Ishikawa (cell line): Measurements from ENCODE around the gene PGC.
A peak's percentile ranks its signal among the peaks of the same experiment; 100 is the strongest.

ENCODE experiments used
- CEBPB ChIP-seq: IDR thresholded peaks from 2 replicates; pipeline ENCODE4 v1.6.1; 2012
- CREB1 ChIP-seq: IDR thresholded peaks from 2 replicates; pipeline ENCODE4 v1.6.1; 2012; ENCODE audit warnings: low read depth
- EGR1 ChIP-seq: IDR thresholded peaks from 2 replicates; pipeline ENCODE4 v1.6.1; 2012
- EP300 ChIP-seq: IDR thresholded peaks from 2 replicates; pipeline ENCODE4 v1.6.1; 2012; ENCODE audit warnings: borderline replicate concordance
- FOXM1 ChIP-seq: IDR thresholded peaks from 2 replicates; pipeline ENCODE4 v1.6.1; 2012; ENCODE audit warnings: low read depth, borderline replicate concordance
- NFIC ChIP-seq: IDR thresholded peaks from 2 replicates; pipeline ENCODE4 v1.6.1; 2012
- RAD21 ChIP-seq: IDR thresholded peaks from 2 replicates; pipeline ENCODE4 v1.6.1; 2012; ENCODE audit warnings: low read depth
- TAF1 ChIP-seq: IDR thresholded peaks from 2 replicates; pipeline ENCODE4 v1.6.1; 2012; ENCODE audit warnings: low read depth, mild to moderate bottlenecking
- TCF12 ChIP-seq: IDR thresholded peaks from 2 replicates; pipeline ENCODE4 v1.6.1; 2012; ENCODE audit warnings: low read depth
- TEAD4 ChIP-seq: IDR thresholded peaks from 2 replicates; pipeline ENCODE4 v1.6.1; 2012
- YY1 ChIP-seq: IDR thresholded peaks from 2 replicates; pipeline ENCODE4 v1.6.1; 2012; ENCODE audit warnings: low read depth
- ZBTB7A ChIP-seq: IDR thresholded peaks from 2 replicates; pipeline ENCODE4 v1.6.1; 2012; ENCODE audit warnings: low read depth
- TF ChIP-seq, protein P1 (sequence below): IDR thresholded peaks from 2 replicates; pipeline ENCODE4 v1.6.1; 2012; ENCODE audit warnings: low read depth, mild to moderate bottlenecking
- TF ChIP-seq, protein P2 (sequence below): IDR thresholded peaks from 2 replicates; pipeline ENCODE4 v1.6.1; 2012
- TF ChIP-seq, protein P3 (sequence below): IDR thresholded peaks from 2 replicates; pipeline ENCODE4 v1.6.1; 2012

Gene PGC

DNA sequence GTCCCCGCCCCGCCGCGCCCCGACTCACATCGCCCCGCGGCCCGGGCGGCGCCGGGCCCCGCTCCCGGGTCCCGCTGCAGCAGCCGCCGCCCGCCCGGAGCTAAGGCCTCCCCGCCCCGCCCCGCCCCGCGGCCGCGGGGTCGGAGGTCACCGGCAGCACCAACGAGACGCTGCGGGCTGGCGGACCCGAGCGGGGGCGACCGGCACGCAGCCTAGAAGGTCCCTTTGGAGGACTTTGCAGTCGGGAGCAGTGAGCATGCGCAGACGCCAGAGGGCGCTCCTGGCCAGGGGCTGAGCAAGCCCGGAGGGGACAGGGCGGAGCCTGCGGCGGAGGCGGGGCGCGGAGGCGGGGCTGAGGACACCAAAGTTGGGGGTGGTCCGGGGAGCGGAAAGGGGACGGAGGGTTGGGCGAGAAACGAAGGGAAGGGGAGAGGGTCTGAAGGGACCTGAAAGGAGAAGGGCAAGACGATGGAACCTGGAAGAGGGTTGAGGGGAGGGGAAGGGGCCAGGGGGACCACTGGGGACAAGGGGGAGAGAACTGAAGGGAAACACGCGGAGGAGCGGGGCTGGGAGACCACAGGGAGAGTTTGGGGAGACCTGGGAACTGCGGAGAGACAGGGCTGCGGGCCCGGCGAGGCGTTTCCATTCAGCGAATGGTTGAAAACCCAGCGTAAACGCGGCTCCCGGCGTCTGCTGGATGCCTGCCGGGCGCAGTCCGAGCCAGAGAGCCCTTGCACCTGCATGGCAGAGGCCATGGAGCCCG is 32.8 kb upstream of the PGC start, which contains the start of gene FRS3:
TSS of gene FRS3 (minus strand) at position 113 of the 763 bp plus-strand sequence. CDS start 2,913 bp downstream, outside the sequence.
- TF ChIP-seq, protein P1, sequence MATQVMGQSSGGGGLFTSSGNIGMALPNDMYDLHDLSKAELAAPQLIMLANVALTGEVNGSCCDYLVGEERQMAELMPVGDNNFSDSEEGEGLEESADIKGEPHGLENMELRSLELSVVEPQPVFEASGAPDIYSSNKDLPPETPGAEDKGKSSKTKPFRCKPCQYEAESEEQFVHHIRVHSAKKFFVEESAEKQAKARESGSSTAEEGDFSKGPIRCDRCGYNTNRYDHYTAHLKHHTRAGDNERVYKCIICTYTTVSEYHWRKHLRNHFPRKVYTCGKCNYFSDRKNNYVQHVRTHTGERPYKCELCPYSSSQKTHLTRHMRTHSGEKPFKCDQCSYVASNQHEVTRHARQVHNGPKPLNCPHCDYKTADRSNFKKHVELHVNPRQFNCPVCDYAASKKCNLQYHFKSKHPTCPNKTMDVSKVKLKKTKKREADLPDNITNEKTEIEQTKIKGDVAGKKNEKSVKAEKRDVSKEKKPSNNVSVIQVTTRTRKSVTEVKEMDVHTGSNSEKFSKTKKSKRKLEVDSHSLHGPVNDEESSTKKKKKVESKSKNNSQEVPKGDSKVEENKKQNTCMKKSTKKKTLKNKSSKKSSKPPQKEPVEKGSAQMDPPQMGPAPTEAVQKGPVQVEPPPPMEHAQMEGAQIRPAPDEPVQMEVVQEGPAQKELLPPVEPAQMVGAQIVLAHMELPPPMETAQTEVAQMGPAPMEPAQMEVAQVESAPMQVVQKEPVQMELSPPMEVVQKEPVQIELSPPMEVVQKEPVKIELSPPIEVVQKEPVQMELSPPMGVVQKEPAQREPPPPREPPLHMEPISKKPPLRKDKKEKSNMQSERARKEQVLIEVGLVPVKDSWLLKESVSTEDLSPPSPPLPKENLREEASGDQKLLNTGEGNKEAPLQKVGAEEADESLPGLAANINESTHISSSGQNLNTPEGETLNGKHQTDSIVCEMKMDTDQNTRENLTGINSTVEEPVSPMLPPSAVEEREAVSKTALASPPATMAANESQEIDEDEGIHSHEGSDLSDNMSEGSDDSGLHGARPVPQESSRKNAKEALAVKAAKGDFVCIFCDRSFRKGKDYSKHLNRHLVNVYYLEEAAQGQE: no peak
- TF ChIP-seq CREB1 (peak; percentile 37; the same call in 1 of the 2 replicates), YY1 (peak; percentile 56; the same call in 1 of the 2 replicates), FOXM1 (no peak), TAF1 (0 out of 2 replicates have a peak, but pooled peaks have one; percentile 9), ZBTB7A (peak; percentile 79), RAD21 (peak; percentile 95), TCF12 (peak; percentile 65; the same call in 1 of the 2 replicates), EP300 (no peak), CEBPB (no peak), EGR1 (peak; percentile 83), TEAD4 (0 out of 2 replicates have a peak, but pooled peaks have one; percentile 29), NFIC (no peak)
- TF ChIP-seq, protein P2, sequence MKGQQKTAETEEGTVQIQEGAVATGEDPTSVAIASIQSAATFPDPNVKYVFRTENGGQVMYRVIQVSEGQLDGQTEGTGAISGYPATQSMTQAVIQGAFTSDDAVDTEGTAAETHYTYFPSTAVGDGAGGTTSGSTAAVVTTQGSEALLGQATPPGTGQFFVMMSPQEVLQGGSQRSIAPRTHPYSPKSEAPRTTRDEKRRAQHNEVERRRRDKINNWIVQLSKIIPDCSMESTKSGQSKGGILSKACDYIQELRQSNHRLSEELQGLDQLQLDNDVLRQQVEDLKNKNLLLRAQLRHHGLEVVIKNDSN: no peak
- TF ChIP-seq, protein P3, sequence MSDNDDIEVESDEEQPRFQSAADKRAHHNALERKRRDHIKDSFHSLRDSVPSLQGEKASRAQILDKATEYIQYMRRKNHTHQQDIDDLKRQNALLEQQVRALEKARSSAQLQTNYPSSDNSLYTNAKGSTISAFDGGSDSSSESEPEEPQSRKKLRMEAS: peak; percentile 48; the same call in 1 of the 2 replicates

DNA sequence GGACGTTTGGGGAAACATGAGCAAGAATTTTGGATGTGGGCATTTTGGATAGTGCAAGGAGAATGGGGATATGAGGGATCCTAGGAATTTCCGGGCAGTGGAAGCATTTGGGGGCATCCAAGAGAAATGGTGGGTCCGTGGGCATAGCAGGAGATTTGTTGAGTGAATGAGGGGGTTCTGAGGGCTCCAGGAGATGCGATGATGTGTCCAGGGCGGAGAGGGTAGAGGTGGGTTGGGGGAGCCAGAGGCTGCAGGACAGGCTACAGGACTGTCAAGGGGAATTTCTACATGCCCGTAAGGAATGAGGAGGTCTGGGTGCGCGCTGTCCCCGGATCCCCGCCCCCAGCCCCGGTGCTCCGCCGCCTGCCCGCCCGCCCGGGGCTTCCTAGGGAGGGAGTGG is 32.1 kb upstream of the PGC start:
- no peak for TF ChIP-seq CEBPB
- TF ChIP-seq TCF12: no peak
- no peak for TF ChIP-seq RAD21
- TF ChIP-seq EGR1: no peak
- TF ChIP-seq ZBTB7A: no peak
- TF ChIP-seq NFIC: no peak
- TF ChIP-seq CREB1: no peak
- no peak for TF ChIP-seq TAF1
- TF ChIP-seq, protein P1: no peak
- TF ChIP-seq FOXM1: no peak
- TF ChIP-seq TEAD4: no peak
- TF ChIP-seq, protein P3: no peak
- no peak for TF ChIP-seq EP300

DNA sequence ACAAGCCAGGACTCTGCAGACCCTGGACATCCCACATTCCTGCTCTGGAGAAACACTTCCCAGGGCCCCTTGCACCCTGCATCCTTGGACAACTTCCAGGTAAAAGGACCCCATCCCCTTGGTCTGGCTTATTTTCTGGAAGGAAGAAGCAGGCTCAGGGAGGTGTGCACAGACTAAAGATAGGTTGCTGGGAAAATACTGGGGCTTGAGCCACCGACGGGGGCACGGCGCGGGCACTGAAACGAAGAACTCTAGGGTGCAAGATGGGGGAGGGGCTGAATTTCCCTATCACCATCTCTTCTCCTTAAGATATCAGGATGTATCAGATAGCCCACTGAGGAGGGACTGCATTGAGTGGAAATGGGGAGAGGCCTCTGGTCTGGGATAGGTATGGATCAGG is 31.7 kb upstream of the PGC start:
- TF ChIP-seq YY1: no peak
- TF ChIP-seq ZBTB7A: no peak

DNA sequence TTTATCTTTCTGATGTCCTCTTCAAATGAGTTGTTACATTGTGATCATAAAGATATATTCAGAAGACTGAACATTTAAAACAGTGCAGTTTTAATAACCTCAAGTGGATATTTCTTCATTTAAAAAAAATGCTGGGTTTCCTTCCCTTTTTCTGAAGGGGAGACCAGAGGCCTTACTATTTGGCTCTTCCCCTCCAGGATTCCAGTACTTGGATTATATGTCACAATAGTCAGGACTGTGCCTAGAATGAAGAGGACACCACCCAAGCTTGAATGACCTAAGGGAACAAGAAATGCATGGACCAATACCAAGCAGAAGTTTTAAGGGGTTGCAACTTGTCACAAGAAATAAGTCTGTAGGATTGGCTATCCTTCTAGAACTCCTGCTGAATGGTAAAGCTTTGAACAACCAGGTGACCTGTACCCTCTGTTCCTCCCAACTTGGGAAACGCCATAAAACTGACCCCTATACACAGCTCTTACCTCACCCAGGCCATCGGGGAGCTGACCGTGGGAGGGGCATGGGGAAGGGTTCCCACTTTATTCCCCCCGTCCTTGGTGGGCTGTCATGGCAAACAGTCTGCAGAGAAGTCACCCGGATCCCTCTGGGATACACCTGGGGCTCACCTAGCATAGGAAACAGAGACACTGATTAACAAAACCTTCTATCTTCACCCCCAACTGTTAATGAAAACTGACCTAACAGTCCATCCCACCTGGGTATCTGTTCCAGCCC is 30.5 kb upstream of the PGC start:
- no peak for TF ChIP-seq RAD21
- TF ChIP-seq, protein P3: no peak
- TF ChIP-seq NFIC: no peak
- no peak for TF ChIP-seq CEBPB
- TF ChIP-seq TEAD4: no peak
- TF ChIP-seq YY1: no peak
- no peak for TF ChIP-seq TCF12
- TF ChIP-seq CREB1: no peak

DNA sequence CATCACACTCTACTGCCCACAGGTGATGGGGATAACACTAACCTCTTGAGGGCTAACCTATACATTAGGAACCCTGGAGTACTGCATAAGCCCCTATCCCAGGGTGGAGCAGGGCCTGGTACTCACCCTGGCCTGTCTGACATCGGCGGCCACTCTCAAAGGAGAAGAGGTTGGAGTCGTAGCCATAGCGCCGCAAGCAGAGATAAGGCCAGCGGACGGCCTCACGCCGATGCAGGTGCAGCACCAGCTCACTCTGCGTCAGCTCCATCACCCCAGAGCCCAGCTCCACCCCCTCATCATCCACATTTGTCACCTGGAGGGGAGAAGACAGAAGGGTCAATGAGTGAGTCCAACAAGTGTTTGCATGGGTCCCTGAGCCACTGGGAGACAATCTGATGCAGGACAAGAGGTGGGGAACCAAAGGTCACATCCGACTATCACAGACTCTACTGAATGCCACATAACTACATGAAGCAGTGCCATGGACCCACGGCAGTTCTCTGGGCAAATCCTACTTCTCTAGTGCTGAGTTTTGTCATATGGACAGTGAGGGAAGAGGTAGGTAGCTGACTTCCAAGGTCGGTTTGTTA is 28.2 kb upstream of the PGC start:
- TF ChIP-seq CREB1 (no peak), EP300 (no peak)

DNA sequence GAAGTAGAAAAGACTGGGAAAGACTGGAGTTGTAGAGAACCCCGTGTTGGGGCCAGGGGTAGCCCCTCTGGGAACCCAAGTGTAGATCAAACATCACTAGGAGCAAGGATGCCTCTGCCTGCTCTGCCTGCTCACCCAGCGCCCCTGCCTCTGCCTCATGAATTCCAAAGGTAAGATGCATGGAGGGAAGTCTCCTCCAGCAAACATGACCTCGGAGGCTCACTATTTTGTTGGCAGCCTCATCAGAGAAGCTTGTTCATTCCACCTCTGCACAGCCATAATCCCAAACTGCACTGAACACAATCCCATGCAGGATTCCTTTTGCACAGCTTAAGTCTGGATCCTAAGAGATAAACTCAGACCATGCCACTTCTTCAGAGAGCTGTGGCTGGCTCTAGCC is 27.6 kb upstream of the PGC start:
- TF ChIP-seq CEBPB: no peak
- no peak for TF ChIP-seq RAD21
- TF ChIP-seq, protein P3: no peak
- TF ChIP-seq TCF12: no peak
- TF ChIP-seq, protein P1: no peak
- no peak for TF ChIP-seq TEAD4
- no peak for TF ChIP-seq NFIC
- TF ChIP-seq EP300: no peak
- TF ChIP-seq ZBTB7A: no peak
- no peak for TF ChIP-seq TAF1
- TF ChIP-seq, protein P2: no peak
- no peak for TF ChIP-seq CREB1
- no peak for TF ChIP-seq FOXM1
- TF ChIP-seq YY1: no peak
- no peak for TF ChIP-seq EGR1
